Gastrocnemius medialis (tissue), 4 donors: ENCODE measurements around the gene BTLA.

Experiments used
- CTCF ChIP-seq, 5 experiments: fragments of 450-650 bp in 3 of 5; fragments of 200-600 bp in 2 of 5; sonication (generic) in 2 of 5; IDR thresholded peaks in 4 of 5; conservative IDR thresholded peaks in 1 of 5; 1 replicate in 4 of 5; 2 replicates in 1 of 5; pipeline ENCODE4 v1.5.1; 2016 to 2019; ENCODE audit warnings: antibody characterized with exemption in 5 of 5, mild to moderate bottlenecking in 3 of 5, moderate library complexity in 3 of 5
- POLR2A ChIP-seq, 2 donors: fragments of 450-650 bp; IDR thresholded peaks; one replicate each; pipeline ENCODE4 v1.6.1; 2017; ENCODE audit warnings: antibody characterized with exemption in 2 of 2, mild to moderate bottlenecking in 2 of 2, moderate library complexity in 2 of 2

- peak in 4 of 5 experiments; percentile 18 to 48 (median 44) for TF ChIP-seq CTCF (IDR thresholded peaks at IDR 0.05 in 4 of 5, conservative IDR thresholded peaks at IDR 0.05 in 1 of 5)
- TF ChIP-seq POLR2A (IDR thresholded peaks at IDR 0.05), result no peak
Observed at GRCh38 chr3:112519424-112520001, 20.2 kb upstream of the BTLA start.
